Gastrocnemius medialis (tissue), 4 donors: ENCODE results near the gene VPREB3.

Experiments
- POLR2A ChIP-seq, 2 donors: fragments of 450-650 bp; IDR thresholded peaks; one replicate each; pipeline ENCODE4 v1.6.1; 2017; ENCODE audit warnings: antibody characterized with exemption in 2 of 2, mild to moderate bottlenecking in 2 of 2, moderate library complexity in 2 of 2
- TF ChIP-seq, protein P1 (sequence below), 5 experiments: fragments of 450-650 bp in 3 of 5; fragments of 200-600 bp in 2 of 5; sonication (generic) in 2 of 5; IDR thresholded peaks in 4 of 5; conservative IDR thresholded peaks in 1 of 5; 1 replicate in 4 of 5; 2 replicates in 1 of 5; pipeline ENCODE4 v1.5.1; 2016 to 2019; ENCODE audit warnings: antibody characterized with exemption in 5 of 5, mild to moderate bottlenecking in 3 of 5, moderate library complexity in 3 of 5

DNA sequence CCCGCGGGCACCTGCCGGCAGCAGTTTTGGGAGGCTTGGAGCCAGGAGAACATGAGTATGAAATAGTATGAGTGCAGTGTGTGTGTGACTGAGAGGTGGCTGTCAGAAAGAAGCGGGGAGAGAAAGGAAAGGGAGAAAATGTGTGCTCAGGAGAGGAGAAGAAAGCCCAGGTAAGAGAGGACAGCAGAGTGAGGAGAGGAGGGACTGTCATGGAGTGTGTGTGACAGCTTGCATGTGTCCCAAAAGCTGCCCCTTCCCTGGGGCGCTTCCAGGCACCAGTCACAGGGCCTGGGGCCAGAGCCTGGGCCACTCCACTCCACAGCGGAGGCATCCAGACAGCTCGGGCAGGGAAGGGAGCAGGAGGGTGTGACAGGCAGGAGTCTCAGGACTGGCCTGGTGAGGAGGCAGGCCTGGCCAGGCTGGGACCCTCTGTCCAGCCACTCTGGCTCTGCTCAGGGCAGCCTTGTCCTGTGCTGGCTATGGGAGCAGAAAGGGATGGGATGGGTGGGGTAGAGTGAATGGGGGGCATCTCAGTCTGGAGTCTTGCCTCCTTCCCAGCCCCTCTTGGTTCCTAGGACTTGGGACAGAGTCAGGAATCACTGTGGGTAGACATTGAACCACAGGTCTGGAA lies 19.4 kb upstream of the VPREB3 start:
- TF ChIP-seq, protein P1, sequence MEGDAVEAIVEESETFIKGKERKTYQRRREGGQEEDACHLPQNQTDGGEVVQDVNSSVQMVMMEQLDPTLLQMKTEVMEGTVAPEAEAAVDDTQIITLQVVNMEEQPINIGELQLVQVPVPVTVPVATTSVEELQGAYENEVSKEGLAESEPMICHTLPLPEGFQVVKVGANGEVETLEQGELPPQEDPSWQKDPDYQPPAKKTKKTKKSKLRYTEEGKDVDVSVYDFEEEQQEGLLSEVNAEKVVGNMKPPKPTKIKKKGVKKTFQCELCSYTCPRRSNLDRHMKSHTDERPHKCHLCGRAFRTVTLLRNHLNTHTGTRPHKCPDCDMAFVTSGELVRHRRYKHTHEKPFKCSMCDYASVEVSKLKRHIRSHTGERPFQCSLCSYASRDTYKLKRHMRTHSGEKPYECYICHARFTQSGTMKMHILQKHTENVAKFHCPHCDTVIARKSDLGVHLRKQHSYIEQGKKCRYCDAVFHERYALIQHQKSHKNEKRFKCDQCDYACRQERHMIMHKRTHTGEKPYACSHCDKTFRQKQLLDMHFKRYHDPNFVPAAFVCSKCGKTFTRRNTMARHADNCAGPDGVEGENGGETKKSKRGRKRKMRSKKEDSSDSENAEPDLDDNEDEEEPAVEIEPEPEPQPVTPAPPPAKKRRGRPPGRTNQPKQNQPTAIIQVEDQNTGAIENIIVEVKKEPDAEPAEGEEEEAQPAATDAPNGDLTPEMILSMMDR (IDR thresholded peaks at IDR 0.05 in 4 of 5, conservative IDR thresholded peaks at IDR 0.05 in 1 of 5), result no peak
- TF ChIP-seq POLR2A (IDR thresholded peaks at IDR 0.05), result no peak
